GM12878 (cell line): Measurements from ENCODE around the gene PRKG1. TPM values are rescaled to one million over a fixed set of nuclear protein-coding genes. Genes with fewer than 3 reads are reported as not detected.

Experiments
- BHLHE40 ChIP-seq, 2 experiments: fragments of 450-650 bp in 1 of 2; IDR thresholded peaks; 2 replicates each; pipeline ENCODE4 v1.6.1; 2011 to 2017; ENCODE audit warnings: low read depth in 2 of 2, borderline replicate concordance in 1 of 2, improper control_type of control experiment in 1 of 2, low read length in 1 of 2, mild to moderate bottlenecking in 1 of 2
- CHD4 ChIP-seq: fragments of 200-600 bp; sonication (generic); IDR thresholded peaks from 2 replicates; pipeline ENCODE4 v1.6.1; 2016; ENCODE audit warnings: mild to moderate bottlenecking
- HDAC6 ChIP-seq: fragments of 200-600 bp; sonication (generic); IDR thresholded peaks from one replicate; pipeline ENCODE4 v1.8.0; 2017; ENCODE audit warnings: antibody characterized with exemption; ENCODE audit not compliant: unreplicated experiment
- MYB ChIP-seq: fragments of 150-350 bp; IDR thresholded peaks from 2 replicates; pipeline ENCODE4 v1.6.1; 2014; ENCODE audit warnings: mild to moderate bottlenecking, low read depth, low read length, borderline replicate concordance
- NR2C1 ChIP-seq: fragments of 450-650 bp; IDR thresholded peaks from 2 replicates; pipeline ENCODE4 v1.6.1; 2017; ENCODE audit warnings: antibody characterized with exemption, mild to moderate bottlenecking, moderate library complexity
- SIN3A ChIP-seq: IDR thresholded peaks from 2 replicates; pipeline ENCODE4 v1.6.1; 2012; ENCODE audit warnings: low read depth, low read length, improper control_type of control experiment
- TBL1XR1 ChIP-seq: IDR thresholded peaks from 2 replicates; pipeline ENCODE4 v1.6.1; 2012; ENCODE audit warnings: low read depth, low read length, improper control_type of control experiment
- TCF7 ChIP-seq: IDR thresholded peaks from 2 replicates; pipeline ENCODE4 v1.6.1; 2014; ENCODE audit warnings: antibody characterized with exemption, borderline replicate concordance
- ZBED1 ChIP-seq: IDR thresholded peaks from 2 replicates; pipeline ENCODE4 v1.6.1; 2016; ENCODE audit warnings: borderline replicate concordance
- ZNF24 ChIP-seq: fragments of 450-650 bp; IDR thresholded peaks from 2 replicates; pipeline ENCODE4 v1.6.1; 2017; ENCODE audit warnings: antibody characterized with exemption, mild to moderate bottlenecking
- ZSCAN29 ChIP-seq: fragments of 450-650 bp; IDR thresholded peaks from 2 replicates; pipeline ENCODE4 v1.6.1; 2017; ENCODE audit warnings: mild to moderate bottlenecking, moderate library complexity
- polyA plus RNA-seq, 11 experiments: library from polyadenylated mRNA; depleted of rRNA in 4 of 11; unstranded in 6 of 11; stranded (reverse) in 5 of 11; fragments of >200 nt; fragmentation: Nextera tagmentation in 4 of 11; fragmentation: Illumina TruSeq in 1 of 11; extraction: Ambion mirVana in 4 of 11; extraction: Trizol in 1 of 11; gene quantifications; 1 replicate in 1 of 11; 2 replicates in 10 of 11; pipeline versions ENCODE4 v1.2.1 to v1.2.3, GENCODE V29; 2011 to 2016; ENCODE audit warnings: inconsistent platforms in 2 of 11, missing spikeins in 2 of 11, low read depth in 1 of 11
- total RNA-seq, 4 experiments: library from RNA; depleted of rRNA in 3 of 4; stranded (reverse); fragments of >200 nt in 3 of 4; fragmentation: Illumina TruSeq in 1 of 4; extraction: Trizol in 1 of 4; gene quantifications; 2 replicates each; pipeline versions ENCODE4 v1.2.1 to v1.2.3, GENCODE V29; 2013 to 2021
- TF ChIP-seq, protein P1 (sequence below): IDR thresholded peaks from 2 replicates; pipeline ENCODE4 v1.6.1; 2011; ENCODE audit warnings: low read depth, low read length, improper control_type of control experiment, borderline replicate concordance
- TF ChIP-seq, protein P2 (sequence below): IDR thresholded peaks from 2 replicates; pipeline ENCODE4 v1.6.1; 2011; ENCODE audit warnings: mild to moderate bottlenecking, low read depth, low read length, moderate library complexity; ENCODE audit not compliant: insufficient replicate concordance
- TF ChIP-seq, protein P3 (sequence below): fragments of 450-650 bp; IDR thresholded peaks from 2 replicates; pipeline ENCODE4 v1.6.1; 2016; ENCODE audit warnings: mild to moderate bottlenecking, moderate library complexity, borderline replicate concordance

PRKG1 gene
- total and polyA plus RNA-seq, 10 of the 15 experiments (the other 5 are each of a cell fraction or from before 2014, with no cell fraction given), result 0.04 to 0.05 TPM; not detected in 8

DNA sequence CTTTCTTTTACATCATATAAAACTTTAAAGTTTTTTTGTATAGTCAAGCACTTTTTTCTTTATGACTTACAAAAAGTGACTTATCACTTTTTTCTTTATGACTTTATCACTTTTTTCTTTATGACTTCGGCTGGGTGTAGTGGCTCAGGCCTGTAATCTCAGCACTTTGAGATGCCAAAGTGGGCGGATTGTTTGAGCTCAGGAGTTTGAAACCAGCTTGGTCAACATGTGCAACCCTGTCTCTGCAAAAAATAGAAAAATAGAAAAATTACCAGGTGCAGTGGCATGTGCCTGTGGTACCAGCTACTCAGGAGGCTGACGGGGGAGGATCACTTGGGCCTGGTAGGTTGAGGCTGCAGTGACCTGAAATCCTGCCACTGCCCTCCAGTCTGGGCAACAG, 733.9 kb downstream of the PRKG1 start (continued):
- no peak for TF ChIP-seq ZBED1
- no peak for TF ChIP-seq ZNF24
- TF ChIP-seq TBL1XR1, result no peak
- no peak for TF ChIP-seq SIN3A
- TF ChIP-seq, protein P1, sequence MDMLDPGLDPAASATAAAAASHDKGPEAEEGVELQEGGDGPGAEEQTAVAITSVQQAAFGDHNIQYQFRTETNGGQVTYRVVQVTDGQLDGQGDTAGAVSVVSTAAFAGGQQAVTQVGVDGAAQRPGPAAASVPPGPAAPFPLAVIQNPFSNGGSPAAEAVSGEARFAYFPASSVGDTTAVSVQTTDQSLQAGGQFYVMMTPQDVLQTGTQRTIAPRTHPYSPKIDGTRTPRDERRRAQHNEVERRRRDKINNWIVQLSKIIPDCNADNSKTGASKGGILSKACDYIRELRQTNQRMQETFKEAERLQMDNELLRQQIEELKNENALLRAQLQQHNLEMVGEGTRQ, result no peak
- TF ChIP-seq TCF7, result no peak
- no peak for TF ChIP-seq BHLHE40 (IDR thresholded peaks at IDR 0.05; ENCODE audit: borderline replicate concordance in 1 of 2, low read depth in 2 of 2, low read length in 1 of 2)
- TF ChIP-seq NR2C1, result no peak
- no peak for TF ChIP-seq ZSCAN29
- no peak for TF ChIP-seq CHD4
- TF ChIP-seq, protein P2, sequence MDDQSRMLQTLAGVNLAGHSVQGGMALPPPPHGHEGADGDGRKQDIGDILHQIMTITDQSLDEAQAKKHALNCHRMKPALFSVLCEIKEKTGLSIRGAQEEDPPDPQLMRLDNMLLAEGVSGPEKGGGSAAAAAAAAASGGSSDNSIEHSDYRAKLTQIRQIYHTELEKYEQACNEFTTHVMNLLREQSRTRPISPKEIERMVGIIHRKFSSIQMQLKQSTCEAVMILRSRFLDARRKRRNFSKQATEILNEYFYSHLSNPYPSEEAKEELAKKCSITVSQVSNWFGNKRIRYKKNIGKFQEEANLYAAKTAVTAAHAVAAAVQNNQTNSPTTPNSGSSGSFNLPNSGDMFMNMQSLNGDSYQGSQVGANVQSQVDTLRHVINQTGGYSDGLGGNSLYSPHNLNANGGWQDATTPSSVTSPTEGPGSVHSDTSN, result no peak
- TF ChIP-seq MYB, result no peak
- TF ChIP-seq HDAC6, result no peak
- TF ChIP-seq, protein P3, sequence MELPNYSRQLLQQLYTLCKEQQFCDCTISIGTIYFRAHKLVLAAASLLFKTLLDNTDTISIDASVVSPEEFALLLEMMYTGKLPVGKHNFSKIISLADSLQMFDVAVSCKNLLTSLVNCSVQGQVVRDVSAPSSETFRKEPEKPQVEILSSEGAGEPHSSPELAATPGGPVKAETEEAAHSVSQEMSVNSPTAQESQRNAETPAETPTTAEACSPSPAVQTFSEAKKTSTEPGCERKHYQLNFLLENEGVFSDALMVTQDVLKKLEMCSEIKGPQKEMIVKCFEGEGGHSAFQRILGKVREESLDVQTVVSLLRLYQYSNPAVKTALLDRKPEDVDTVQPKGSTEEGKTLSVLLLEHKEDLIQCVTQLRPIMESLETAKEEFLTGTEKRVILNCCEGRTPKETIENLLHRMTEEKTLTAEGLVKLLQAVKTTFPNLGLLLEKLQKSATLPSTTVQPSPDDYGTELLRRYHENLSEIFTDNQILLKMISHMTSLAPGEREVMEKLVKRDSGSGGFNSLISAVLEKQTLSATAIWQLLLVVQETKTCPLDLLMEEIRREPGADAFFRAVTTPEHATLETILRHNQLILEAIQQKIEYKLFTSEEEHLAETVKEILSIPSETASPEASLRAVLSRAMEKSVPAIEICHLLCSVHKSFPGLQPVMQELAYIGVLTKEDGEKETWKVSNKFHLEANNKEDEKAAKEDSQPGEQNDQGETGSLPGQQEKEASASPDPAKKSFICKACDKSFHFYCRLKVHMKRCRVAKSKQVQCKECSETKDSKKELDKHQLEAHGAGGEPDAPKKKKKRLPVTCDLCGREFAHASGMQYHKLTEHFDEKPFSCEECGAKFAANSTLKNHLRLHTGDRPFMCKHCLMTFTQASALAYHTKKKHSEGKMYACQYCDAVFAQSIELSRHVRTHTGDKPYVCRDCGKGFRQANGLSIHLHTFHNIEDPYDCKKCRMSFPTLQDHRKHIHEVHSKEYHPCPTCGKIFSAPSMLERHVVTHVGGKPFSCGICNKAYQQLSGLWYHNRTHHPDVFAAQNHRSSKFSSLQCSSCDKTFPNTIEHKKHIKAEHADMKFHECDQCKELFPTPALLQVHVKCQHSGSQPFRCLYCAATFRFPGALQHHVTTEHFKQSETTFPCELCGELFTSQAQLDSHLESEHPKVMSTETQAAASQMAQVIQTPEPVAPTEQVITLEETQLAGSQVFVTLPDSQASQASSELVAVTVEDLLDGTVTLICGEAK, result no peak
